ENCODE results near the gene PGF.
A peak's percentile ranks its signal among the peaks of the same experiment; 100 is the strongest.
"Not testable (repeated sequence)": the region's sequence is repeated elsewhere in the genome, so short reads cannot be mapped to it uniquely, and the experiment has no call there.

PGF gene

GRCh38 chr14:74955229-74956026 lies at the start of gene PGF:
TSS of gene PGF (minus strand) at chr14:74955597. CDS start at chr14:74955242, 355 bp downstream.
- DNase-seq = no peak

GRCh38 chr14:75003250-75004027 lies 48.0 kb upstream of the PGF start:
- peak; percentile 4 for DNase-seq

GRCh38 chr14:75002392-75003249 lies 47.2 kb upstream of the PGF start, which contains the start of gene EIF2B2:
TSS of gene EIF2B2 (plus strand) at chr14:75002921. CDS start at chr14:75002991, 70 bp downstream.
- DNase-seq = peak; percentile 98

- DNase-seq = no peak
These were observed 46.5 kb upstream of the PGF start for GRCh38 chr14:75001899-75002298.

GRCh38 chr14:75001261-75001660 lies 45.9 kb upstream of the PGF start:
- DNase-seq = no peak

GRCh38 chr14:74995781-74996180 lies 40.4 kb upstream of the PGF start:
- not testable (repeated sequence) for DNase-seq

- not testable (repeated sequence) for DNase-seq
These were observed 38.8 kb upstream of the PGF start for GRCh38 chr14:74994182-74994581.

- DNase-seq = no peak
These were observed 33.6 kb upstream of the PGF start for GRCh38 chr14:74988993-74989392.

GRCh38 chr14:74988131-74988530 lies 32.7 kb upstream of the PGF start:
- DNase-seq = no peak

- no peak for DNase-seq
These were observed 30.4 kb upstream of the PGF start for GRCh38 chr14:74985806-74986205.

- DNase-seq = no peak
These were observed 29.6 kb upstream of the PGF start for GRCh38 chr14:74985028-74985310.

- DNase-seq = no peak
These were observed 29.0 kb upstream of the PGF start for GRCh38 chr14:74984236-74985027.

GRCh38 chr14:74983343-74983742 lies 27.9 kb upstream of the PGF start:
- DNase-seq = no peak

GRCh38 chr14:74982661-74983060 lies 27.3 kb upstream of the PGF start:
- DNase-seq = no peak

GRCh38 chr14:74981833-74982232 lies 26.4 kb upstream of the PGF start:
- DNase-seq = no peak

- no peak for DNase-seq
These were observed 26.0 kb upstream of the PGF start for GRCh38 chr14:74981462-74981782.

- no peak for DNase-seq
These were observed 25.5 kb upstream of the PGF start for GRCh38 chr14:74980731-74981461.

GRCh38 chr14:74980398-74980730 lies 25.0 kb upstream of the PGF start:
- no peak for DNase-seq

- DNase-seq = no peak
These were observed 24.3 kb upstream of the PGF start for GRCh38 chr14:74979442-74980397.

GRCh38 chr14:74979029-74979428 lies 23.6 kb upstream of the PGF start:
- DNase-seq = no peak

GRCh38 chr14:74978416-74978947 lies 23.1 kb upstream of the PGF start:
- no peak for DNase-seq
